HCT116 (cell line): Measurements from ENCODE around the gene FOXP1. TPM values are rescaled to one million over a fixed set of nuclear protein-coding genes. Genes with fewer than 3 reads are reported as not detected.

Experiments used
- ATAC-seq: fragments of 200-7000 bp; cut with Tn5 transposase; 2 replicates; pipeline ENCODE4 v1.9.1; 2020; ENCODE audit warnings: mild to moderate bottlenecking, moderate library complexity
- BruUV-seq: library from RNA; stranded (reverse); fragments of 400-500 nt; replicated peaks from 2 replicates; lab custom pipeline; 2021; lab: Mats Ljungman, UMichigan
- CTCF ChIA-PET: fragments of 300-600 bp; sonication (Branson Sonifier 250); formaldehyde crosslinking; loops from one replicate; lab custom pipeline; 2021; ENCODE audit warnings: antibody characterized with exemption; lab: Charles Lee
- POLR2A ChIA-PET: fragments of 300-600, 350-600 bp; sonication (Branson Sonifier 250); formaldehyde crosslinking; loops from one replicate; lab custom pipeline; 2021; ENCODE audit warnings: antibody characterized with exemption; lab: Charles Lee
- RAD21 ChIA-PET, 2 experiments: fragments of 300-600 bp; sonication (Branson Sonifier 250); formaldehyde crosslinking; loops; one replicate each; lab custom pipeline; 2023; ENCODE audit warnings: low total read pairs in 2 of 2; ENCODE audit not compliant: uncharacterized antibody in 2 of 2, unreplicated experiment in 2 of 2, low non-redundant PET in 1 of 2; lab: Charles Lee
- DNase-seq: peaks from one replicate; pipeline ENCODE4 v3.0.0-alpha.2; 2010; ENCODE audit warnings: low read depth, low spot score
- H2AFZ ChIP-seq: fragments of 200-600 bp; shearing (Covaris generic), sonication (generic); 2 replicates; pipeline ENCODE4 v1.6.1; 2017; ENCODE audit warnings: low read depth, mixed run types, mixed read lengths, antibody characterized with exemption, low read length; ENCODE audit not compliant: poor library complexity, severe bottlenecking
- H3K27ac ChIP-seq: 2 replicates; pipeline ENCODE4 v1.5.1; 2012; ENCODE audit warnings: low read depth, low read length
- H3K27me3 ChIP-seq: fragments of 200-600 bp; sonication (generic); 2 replicates; pipeline ENCODE4 v1.6.1; 2016; ENCODE audit warnings: mixed run types, low read length, mixed read lengths; ENCODE audit not compliant: insufficient read depth
- H3K36me3 ChIP-seq, 2 experiments: fragments of 200-500 bp in 1 of 2; fragments of 200-600 bp in 1 of 2; sonication (Bioruptor generic) in 1 of 2; sonication (generic) in 1 of 2; 2 replicates each; pipeline versions ENCODE4 v1.5.1 to v1.6.1; 2014 to 2016; ENCODE audit warnings: low read length in 2 of 2, inconsistent platforms in 1 of 2, mixed read lengths in 1 of 2, mixed run types in 1 of 2; ENCODE audit not compliant: insufficient read depth in 2 of 2, control insufficient read depth in 1 of 2
- H3K4me1 ChIP-seq, 2 experiments: fragments of 200-600 bp in 1 of 2; sonication (generic) in 1 of 2; 2 replicates each; pipeline versions ENCODE4 v1.5.1 to v1.6.1; 2012 to 2017; ENCODE audit warnings: low read length in 2 of 2, inconsistent platforms in 1 of 2, mild to moderate bottlenecking in 1 of 2, mixed read lengths in 1 of 2, mixed run types in 1 of 2, moderate library complexity in 1 of 2; ENCODE audit not compliant: insufficient read depth in 2 of 2, control insufficient read depth in 1 of 2
- H3K4me2 ChIP-seq: fragments of 200-600 bp; sonication (generic); 2 replicates; pipeline ENCODE4 v1.6.1; 2017; ENCODE audit warnings: mixed run types, low read length, mixed read lengths
- H3K4me3 ChIP-seq, 2 experiments: fragments of 200-600 bp in 1 of 2; sonication (generic) in 1 of 2; replicated peaks in 1 of 2; 2 replicates each; pipeline ENCODE4 v1.5.1; 2011 to 2016; ENCODE audit warnings: low read length in 2 of 2, control low read depth in 1 of 2, low read depth in 1 of 2, mild to moderate bottlenecking in 1 of 2, mixed read lengths in 1 of 2, mixed run types in 1 of 2
- H3K79me2 ChIP-seq: fragments of 200-600 bp; sonication (generic); 2 replicates; pipeline ENCODE4 v1.6.1; 2017; ENCODE audit warnings: mild to moderate bottlenecking, mixed run types, low read length, moderate library complexity, mixed read lengths; ENCODE audit not compliant: insufficient read depth
- H3K9ac ChIP-seq: fragments of 200-600 bp; sonication (generic); 2 replicates; pipeline ENCODE4 v1.6.1; 2016; ENCODE audit warnings: low read length, mixed read lengths
- H3K9me2 ChIP-seq: fragments of 200-600 bp; sonication (generic), shearing (Covaris generic); 2 replicates; pipeline ENCODE4 v1.6.1; 2017; ENCODE audit warnings: mixed run types, mild to moderate bottlenecking, moderate library complexity; ENCODE audit not compliant: insufficient read depth
- H3K9me3 ChIP-seq, 2 experiments: fragments of 200-500 bp in 1 of 2; fragments of 200-600 bp in 1 of 2; sonication (Bioruptor generic) in 1 of 2; sonication (generic) in 1 of 2; 2 replicates each; pipeline ENCODE4 v1.6.1; 2014 to 2017; ENCODE audit warnings: low read length in 2 of 2, mixed read lengths in 2 of 2, inconsistent platforms in 1 of 2, low read depth in 1 of 2, mild to moderate bottlenecking in 1 of 2, mixed run types in 1 of 2, moderate library complexity in 1 of 2; ENCODE audit not compliant: control insufficient read depth in 1 of 2, insufficient read depth in 1 of 2
- H4K20me1 ChIP-seq: fragments of 200-600 bp; sonication (generic), shearing (Covaris generic); 2 replicates; pipeline ENCODE4 v1.6.1; 2017; ENCODE audit warnings: mixed run types, mild to moderate bottlenecking, moderate library complexity; ENCODE audit not compliant: insufficient read depth
- CBX3 ChIP-seq: IDR thresholded peaks from 2 replicates; pipeline ENCODE4 v1.6.1; 2012; ENCODE audit warnings: low read depth
- CEBPB ChIP-seq: IDR thresholded peaks from 2 replicates; pipeline ENCODE4 v1.6.1; 2012; ENCODE audit warnings: low read depth
- EGR1 ChIP-seq: IDR thresholded peaks from 2 replicates; pipeline ENCODE4 v1.6.1; 2012; ENCODE audit warnings: low read depth
- JUND ChIP-seq: IDR thresholded peaks from 2 replicates; pipeline ENCODE4 v1.6.1; 2012
- POLR2A ChIP-seq: IDR thresholded peaks from 2 replicates; pipeline ENCODE4 v1.7.0; 2011; ENCODE audit warnings: borderline replicate concordance; ENCODE audit not compliant: insufficient read depth, insufficient read length; ENCODE audit errors: extremely low read depth
- RAD21 ChIP-seq: IDR thresholded peaks from 2 replicates; pipeline ENCODE4 v1.6.1; 2012; ENCODE audit warnings: low read depth, mild to moderate bottlenecking
- SIN3A ChIP-seq: IDR thresholded peaks from 2 replicates; pipeline ENCODE4 v1.6.1; 2012; ENCODE audit warnings: low read depth
- SP1 ChIP-seq: IDR thresholded peaks from 2 replicates; pipeline ENCODE4 v1.6.1; 2012; ENCODE audit warnings: low read depth
- SRF ChIP-seq: IDR thresholded peaks from 2 replicates; pipeline ENCODE4 v1.6.1; 2012; ENCODE audit warnings: low read depth
- TCF7L2 ChIP-seq: IDR thresholded peaks from 2 replicates; pipeline ENCODE4 v1.7.0; 2011; ENCODE audit warnings: borderline replicate concordance, inconsistent platforms; ENCODE audit not compliant: insufficient read depth, insufficient read length; ENCODE audit errors: extremely low read depth
- intact Hi-C: fragments of 100-400 bp; cut with micrococcal nuclease; formaldehyde crosslinking; loops from 2 replicates; pipeline ENCODE4 v1.10.0; 2022
- total RNA-seq: library from RNA; stranded (reverse); gene quantifications from one replicate; pipeline ENCODE4 v1.2.1, GENCODE V29; 2021; ENCODE audit not compliant: unreplicated experiment
- TF ChIP-seq, protein P1 (sequence below): IDR thresholded peaks from 2 replicates; pipeline ENCODE4 v1.6.1; 2012
- TF ChIP-seq, protein P2 (sequence below): IDR thresholded peaks from 2 replicates; pipeline ENCODE4 v1.6.1; 2011; ENCODE audit warnings: mild to moderate bottlenecking, low read length, moderate library complexity; ENCODE audit not compliant: insufficient replicate concordance; ENCODE audit errors: extremely low read depth
- TF ChIP-seq, protein P3 (sequence below): IDR thresholded peaks from 2 replicates; pipeline ENCODE4 v1.6.1; 2012; ENCODE audit warnings: low read depth
- TF ChIP-seq, protein P4 (sequence below): IDR thresholded peaks from 2 replicates; pipeline ENCODE4 v1.6.1; 2012

Gene FOXP1
- total RNA-seq, 1 experiment from 2014 or later: 11.4 TPM

- DNase-seq (no peak), ATAC-seq (no peak)
- no peak overlapping the region for H3K9ac ChIP-seq
- H3K79me2 ChIP-seq: no peaks in the 10 kb centered on the region
- no peak overlapping the region for H3K27ac ChIP-seq
- no peaks in the 10 kb centered on the region for H3K9me3 ChIP-seq
- no TSS peak for BruUV-seq
- no peaks in the 10 kb centered on the region for H3K9me2 ChIP-seq
- no peak overlapping the region for H2AFZ ChIP-seq
- H3K4me1 ChIP-seq: peaks cover 0 to 7% of the 10 kb centered on the region in 2 experiments; a peak in 1 of 4 replicates
- ChIA-PET POLR2A (no interaction called here), CTCF (no interaction called here), RAD21 (no interaction called here)
- H3K4me2 ChIP-seq: no peak overlapping the region
- no peaks in the 10 kb centered on the region for H4K20me1 ChIP-seq
- no peak overlapping the region for H3K4me3 ChIP-seq
- TF ChIP-seq, protein P1, sequence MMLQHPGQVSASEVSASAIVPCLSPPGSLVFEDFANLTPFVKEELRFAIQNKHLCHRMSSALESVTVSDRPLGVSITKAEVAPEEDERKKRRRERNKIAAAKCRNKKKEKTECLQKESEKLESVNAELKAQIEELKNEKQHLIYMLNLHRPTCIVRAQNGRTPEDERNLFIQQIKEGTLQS: no peak
- TF ChIP-seq CEBPB: peak; percentile 40; the same call in 1 of the 2 replicates
- TF ChIP-seq, all 23 proteins: peak for 1
- intact Hi-C loops: no loop called here
- no peaks in the 10 kb centered on the region for H3K27me3 ChIP-seq
- H3K36me3 ChIP-seq: no peaks in the 10 kb centered on the region
Measured at GRCh38 chr3:71495708-71496472, 87.6 kb downstream of the FOXP1 start.

DNA sequence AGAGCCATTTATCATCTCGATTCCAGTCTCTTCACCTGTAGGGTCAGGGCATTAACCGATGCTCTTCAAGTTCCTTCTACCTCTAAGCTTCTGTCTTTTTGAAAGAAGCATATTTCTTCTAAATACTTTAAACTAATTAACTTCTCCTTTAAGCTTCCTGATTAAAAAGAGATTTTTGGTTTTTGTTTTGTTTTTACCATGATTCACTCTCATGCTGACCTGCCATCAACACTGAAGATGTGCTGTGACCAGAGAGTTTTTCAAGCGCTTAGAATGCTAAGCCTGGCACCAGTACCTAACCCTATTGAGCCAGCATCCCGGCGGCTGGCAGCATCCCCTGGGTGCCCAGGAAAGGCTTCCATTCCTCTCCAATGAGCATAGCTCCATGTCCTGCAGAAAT, 89.3 kb downstream of the FOXP1 start:
- Histone ChIP-seq H3K36me3 (no peaks in the 10 kb centered on the region), H3K27me3 (no peaks in the 10 kb centered on the region), H3K9me2 (no peaks in the 10 kb centered on the region), H3K4me1 (peaks cover 0 to 7% of the 10 kb centered on the region in 2 experiments; a peak in 1 of 4 replicates), H2AFZ (no peak overlapping the region), H3K4me2 (no peak overlapping the region), H4K20me1 (no peaks in the 10 kb centered on the region), H3K79me2 (no peaks in the 10 kb centered on the region), H3K27ac (no peak overlapping the region), H3K9me3 (no peaks in the 10 kb centered on the region), H3K4me3 (no peak overlapping the region), H3K9ac (no peak overlapping the region)
- intact Hi-C loops: no loop called here
- RAD21 ChIA-PET: no interaction called here
- CTCF ChIA-PET: no interaction called here
- POLR2A ChIA-PET: no interaction called here
- DNase-seq (no peak), ATAC-seq (no peak)
- no TSS peak for BruUV-seq
- TF ChIP-seq SIN3A (no peak), SP1 (no peak), JUND (no peak), RAD21 (no peak), TCF7L2 (no peak), POLR2A (no peak), CEBPB (no peak), CBX3 (no peak), EGR1 (no peak), SRF (no peak)
- TF ChIP-seq, protein P1: no peak
- TF ChIP-seq, protein P2, sequence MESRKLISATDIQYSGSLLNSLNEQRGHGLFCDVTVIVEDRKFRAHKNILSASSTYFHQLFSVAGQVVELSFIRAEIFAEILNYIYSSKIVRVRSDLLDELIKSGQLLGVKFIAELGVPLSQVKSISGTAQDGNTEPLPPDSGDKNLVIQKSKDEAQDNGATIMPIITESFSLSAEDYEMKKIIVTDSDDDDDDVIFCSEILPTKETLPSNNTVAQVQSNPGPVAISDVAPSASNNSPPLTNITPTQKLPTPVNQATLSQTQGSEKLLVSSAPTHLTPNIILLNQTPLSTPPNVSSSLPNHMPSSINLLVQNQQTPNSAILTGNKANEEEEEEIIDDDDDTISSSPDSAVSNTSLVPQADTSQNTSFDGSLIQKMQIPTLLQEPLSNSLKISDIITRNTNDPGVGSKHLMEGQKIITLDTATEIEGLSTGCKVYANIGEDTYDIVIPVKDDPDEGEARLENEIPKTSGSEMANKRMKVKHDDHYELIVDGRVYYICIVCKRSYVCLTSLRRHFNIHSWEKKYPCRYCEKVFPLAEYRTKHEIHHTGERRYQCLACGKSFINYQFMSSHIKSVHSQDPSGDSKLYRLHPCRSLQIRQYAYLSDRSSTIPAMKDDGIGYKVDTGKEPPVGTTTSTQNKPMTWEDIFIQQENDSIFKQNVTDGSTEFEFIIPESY: no peak
- TF ChIP-seq, protein P3, sequence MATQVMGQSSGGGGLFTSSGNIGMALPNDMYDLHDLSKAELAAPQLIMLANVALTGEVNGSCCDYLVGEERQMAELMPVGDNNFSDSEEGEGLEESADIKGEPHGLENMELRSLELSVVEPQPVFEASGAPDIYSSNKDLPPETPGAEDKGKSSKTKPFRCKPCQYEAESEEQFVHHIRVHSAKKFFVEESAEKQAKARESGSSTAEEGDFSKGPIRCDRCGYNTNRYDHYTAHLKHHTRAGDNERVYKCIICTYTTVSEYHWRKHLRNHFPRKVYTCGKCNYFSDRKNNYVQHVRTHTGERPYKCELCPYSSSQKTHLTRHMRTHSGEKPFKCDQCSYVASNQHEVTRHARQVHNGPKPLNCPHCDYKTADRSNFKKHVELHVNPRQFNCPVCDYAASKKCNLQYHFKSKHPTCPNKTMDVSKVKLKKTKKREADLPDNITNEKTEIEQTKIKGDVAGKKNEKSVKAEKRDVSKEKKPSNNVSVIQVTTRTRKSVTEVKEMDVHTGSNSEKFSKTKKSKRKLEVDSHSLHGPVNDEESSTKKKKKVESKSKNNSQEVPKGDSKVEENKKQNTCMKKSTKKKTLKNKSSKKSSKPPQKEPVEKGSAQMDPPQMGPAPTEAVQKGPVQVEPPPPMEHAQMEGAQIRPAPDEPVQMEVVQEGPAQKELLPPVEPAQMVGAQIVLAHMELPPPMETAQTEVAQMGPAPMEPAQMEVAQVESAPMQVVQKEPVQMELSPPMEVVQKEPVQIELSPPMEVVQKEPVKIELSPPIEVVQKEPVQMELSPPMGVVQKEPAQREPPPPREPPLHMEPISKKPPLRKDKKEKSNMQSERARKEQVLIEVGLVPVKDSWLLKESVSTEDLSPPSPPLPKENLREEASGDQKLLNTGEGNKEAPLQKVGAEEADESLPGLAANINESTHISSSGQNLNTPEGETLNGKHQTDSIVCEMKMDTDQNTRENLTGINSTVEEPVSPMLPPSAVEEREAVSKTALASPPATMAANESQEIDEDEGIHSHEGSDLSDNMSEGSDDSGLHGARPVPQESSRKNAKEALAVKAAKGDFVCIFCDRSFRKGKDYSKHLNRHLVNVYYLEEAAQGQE: no peak
- TF ChIP-seq, protein P4, sequence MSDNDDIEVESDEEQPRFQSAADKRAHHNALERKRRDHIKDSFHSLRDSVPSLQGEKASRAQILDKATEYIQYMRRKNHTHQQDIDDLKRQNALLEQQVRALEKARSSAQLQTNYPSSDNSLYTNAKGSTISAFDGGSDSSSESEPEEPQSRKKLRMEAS: no peak
